ENCODE measurements around the gene PML.

- TF ChIP-seq, protein P1, sequence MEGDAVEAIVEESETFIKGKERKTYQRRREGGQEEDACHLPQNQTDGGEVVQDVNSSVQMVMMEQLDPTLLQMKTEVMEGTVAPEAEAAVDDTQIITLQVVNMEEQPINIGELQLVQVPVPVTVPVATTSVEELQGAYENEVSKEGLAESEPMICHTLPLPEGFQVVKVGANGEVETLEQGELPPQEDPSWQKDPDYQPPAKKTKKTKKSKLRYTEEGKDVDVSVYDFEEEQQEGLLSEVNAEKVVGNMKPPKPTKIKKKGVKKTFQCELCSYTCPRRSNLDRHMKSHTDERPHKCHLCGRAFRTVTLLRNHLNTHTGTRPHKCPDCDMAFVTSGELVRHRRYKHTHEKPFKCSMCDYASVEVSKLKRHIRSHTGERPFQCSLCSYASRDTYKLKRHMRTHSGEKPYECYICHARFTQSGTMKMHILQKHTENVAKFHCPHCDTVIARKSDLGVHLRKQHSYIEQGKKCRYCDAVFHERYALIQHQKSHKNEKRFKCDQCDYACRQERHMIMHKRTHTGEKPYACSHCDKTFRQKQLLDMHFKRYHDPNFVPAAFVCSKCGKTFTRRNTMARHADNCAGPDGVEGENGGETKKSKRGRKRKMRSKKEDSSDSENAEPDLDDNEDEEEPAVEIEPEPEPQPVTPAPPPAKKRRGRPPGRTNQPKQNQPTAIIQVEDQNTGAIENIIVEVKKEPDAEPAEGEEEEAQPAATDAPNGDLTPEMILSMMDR (conservative IDR thresholded peaks at IDR 0.05; ENCODE audit: low read length) = no peak
- TF ChIP-seq EZH2phosphoT487 (IDR thresholded peaks at IDR 0.05; ENCODE audit: borderline replicate concordance) = no peak
Measured at GRCh38 chr15:73956743-73957135, 37.8 kb upstream of the PML start.

All from Loucy (cell line).